ENCODE data around the gene FAM98B. TPM values are rescaled to one million over a fixed set of nuclear protein-coding genes. Genes with fewer than 3 reads are reported as not detected.

FAM98B gene
- total and polyA plus RNA-seq, 10 of the 15 experiments (the other 5 are each of a cell fraction or from before 2014, with no cell fraction given) = 1.3 to 36.7 (median 10.9) TPM

- TF ChIP-seq SIN3A (IDR thresholded peaks at IDR 0.05; ENCODE audit: low read depth, low read length) = no peak
- TF ChIP-seq FOXK2 (IDR thresholded peaks at IDR 0.05) = no peak
- no peak for TF ChIP-seq RUNX3 (IDR thresholded peaks at IDR 0.05; ENCODE audit: low read length)
- TF ChIP-seq, protein P1, sequence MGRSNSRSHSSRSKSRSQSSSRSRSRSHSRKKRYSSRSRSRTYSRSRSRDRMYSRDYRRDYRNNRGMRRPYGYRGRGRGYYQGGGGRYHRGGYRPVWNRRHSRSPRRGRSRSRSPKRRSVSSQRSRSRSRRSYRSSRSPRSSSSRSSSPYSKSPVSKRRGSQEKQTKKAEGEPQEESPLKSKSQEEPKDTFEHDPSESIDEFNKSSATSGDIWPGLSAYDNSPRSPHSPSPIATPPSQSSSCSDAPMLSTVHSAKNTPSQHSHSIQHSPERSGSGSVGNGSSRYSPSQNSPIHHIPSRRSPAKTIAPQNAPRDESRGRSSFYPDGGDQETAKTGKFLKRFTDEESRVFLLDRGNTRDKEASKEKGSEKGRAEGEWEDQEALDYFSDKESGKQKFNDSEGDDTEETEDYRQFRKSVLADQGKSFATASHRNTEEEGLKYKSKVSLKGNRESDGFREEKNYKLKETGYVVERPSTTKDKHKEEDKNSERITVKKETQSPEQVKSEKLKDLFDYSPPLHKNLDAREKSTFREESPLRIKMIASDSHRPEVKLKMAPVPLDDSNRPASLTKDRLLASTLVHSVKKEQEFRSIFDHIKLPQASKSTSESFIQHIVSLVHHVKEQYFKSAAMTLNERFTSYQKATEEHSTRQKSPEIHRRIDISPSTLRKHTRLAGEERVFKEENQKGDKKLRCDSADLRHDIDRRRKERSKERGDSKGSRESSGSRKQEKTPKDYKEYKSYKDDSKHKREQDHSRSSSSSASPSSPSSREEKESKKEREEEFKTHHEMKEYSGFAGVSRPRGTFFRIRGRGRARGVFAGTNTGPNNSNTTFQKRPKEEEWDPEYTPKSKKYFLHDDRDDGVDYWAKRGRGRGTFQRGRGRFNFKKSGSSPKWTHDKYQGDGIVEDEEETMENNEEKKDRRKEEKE (IDR thresholded peaks at IDR 0.05) = no peak
- TF ChIP-seq ATF3 (IDR thresholded peaks at IDR 0.05; ENCODE audit: borderline replicate concordance, extremely low read depth, low read depth, low read length) = no peak
These were observed 27.8 kb downstream of the FAM98B start (continued) for GRCh38 chr15:38481761-38482160.

DNA sequence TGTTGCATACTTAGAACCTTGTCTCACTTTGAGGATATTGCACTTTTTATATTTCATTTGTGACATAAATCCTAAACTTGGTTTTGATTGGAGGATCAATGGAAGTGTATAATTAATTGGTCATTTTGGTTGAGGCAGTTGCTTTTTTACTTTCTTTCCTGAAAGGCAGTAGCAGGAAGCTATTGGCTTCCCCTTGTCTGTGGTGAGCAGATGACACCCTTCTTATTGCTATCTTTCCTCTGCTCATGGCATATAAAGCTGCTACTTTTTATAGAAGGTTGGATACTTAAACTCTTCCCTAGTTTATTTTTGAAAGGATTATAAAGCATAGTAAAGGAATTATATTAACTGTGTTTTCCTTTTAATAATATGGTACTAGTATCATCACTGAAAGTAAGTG is 28.6 kb downstream of the FAM98B start:
- no peaks in the 10 kb centered on the region for H3K9me3 ChIP-seq (replicated peaks; ENCODE audit: control insufficient read depth, insufficient read depth, low read length)
- FAIRE-seq = no peak
- H3K27ac ChIP-seq (ENCODE audit: control insufficient read depth, insufficient read depth) = no peak overlapping the region
- no peaks in the 10 kb centered on the region for H3K79me2 ChIP-seq (ENCODE audit: control insufficient read depth, insufficient read depth, low read length)
- no peak overlapping the region for H3K4me2 ChIP-seq (ENCODE audit: control insufficient read depth, insufficient read depth)
- ChIA-PET CTCF (interaction anchor here (1.4 to 2.3 kb wide), 5 partner anchors 14 to 216 kb away, joined by 3 to 16 read pairs (median 7); no protein-coding TSS in a partner anchor), SMC1A (ENCODE audit: uncharacterized antibody, unreplicated experiment) (interaction anchor here (0.8 to 2.1 kb wide), 10 partner anchors 10 to 216 kb away, joined by 3 to 10 read pairs (median 4); partner anchors contain the start of gene RASGRP1), POLR2A (no interaction called here), RAD21 (ENCODE audit: unreplicated experiment) (interaction anchor here (1.3 to 2.1 kb wide), 2 partner anchors 142 to 208 kb away, joined by 3 to 11 read pairs; no protein-coding TSS in a partner anchor)
- no peak for ATAC-seq
- no peak for DNase-seq (ENCODE audit: low read depth, low spot score)
- no peak overlapping the region for H2AFZ ChIP-seq (ENCODE audit: control insufficient read depth, low read depth, low read length)
- H4K20me1 ChIP-seq (ENCODE audit: control insufficient read depth, insufficient read depth) = no peaks in the 10 kb centered on the region
- in situ Hi-C loops (cut with MboI) (no loop called here), intact Hi-C loops (cut with micrococcal nuclease; ENCODE audit: unreplicated experiment) (no loop called here)
- no peak overlapping the region for H3K9ac ChIP-seq (ENCODE audit: control insufficient read depth, insufficient read depth, low read length)
- no peaks in the 10 kb centered on the region for H3K27me3 ChIP-seq (replicated peaks in 1 of 2; ENCODE audit: control insufficient read depth in 2 of 2, insufficient read depth in 2 of 2, low read length in 1 of 2)
- no TSS peak for BruUV-seq (replicated peaks)
- no peak overlapping the region for H3K4me3 ChIP-seq
- H3K4me1 ChIP-seq (ENCODE audit: control insufficient read depth, insufficient read depth, low read length) = no peaks in the 10 kb centered on the region
- H3K36me3 ChIP-seq (ENCODE audit: control insufficient read depth in 2 of 2, insufficient read depth in 2 of 2, low read length in 1 of 2) = peaks cover 0 to 24% of the 10 kb centered on the region in 2 experiments; a peak in 2 of 4 replicates
- TF ChIP-seq ATF2 (IDR thresholded peaks at IDR 0.05; ENCODE audit: low read length) (no peak), FOXM1 (IDR thresholded peaks at IDR 0.05; ENCODE audit: low read depth, low read length) (no peak), HDGF (IDR thresholded peaks at IDR 0.05) (no peak), BACH1 (IDR thresholded peaks at IDR 0.05; ENCODE audit: borderline replicate concordance) (no peak), IRF4 (IDR thresholded peaks at IDR 0.05; ENCODE audit: low read depth, low read length) (no peak), EP300 (IDR thresholded peaks at IDR 0.05; ENCODE audit: borderline replicate concordance in 1 of 2, control insufficient read depth in 1 of 2, low read depth in 2 of 2, low read length in 2 of 2) (no peak), TCF12 (IDR thresholded peaks at IDR 0.05; ENCODE audit: low read depth, low read length) (no peak), TBL1XR1 (IDR thresholded peaks at IDR 0.05; ENCODE audit: low read depth, low read length) (no peak), HDAC2 (IDR thresholded peaks at IDR 0.05) (no peak)
- TF ChIP-seq, protein P2, sequence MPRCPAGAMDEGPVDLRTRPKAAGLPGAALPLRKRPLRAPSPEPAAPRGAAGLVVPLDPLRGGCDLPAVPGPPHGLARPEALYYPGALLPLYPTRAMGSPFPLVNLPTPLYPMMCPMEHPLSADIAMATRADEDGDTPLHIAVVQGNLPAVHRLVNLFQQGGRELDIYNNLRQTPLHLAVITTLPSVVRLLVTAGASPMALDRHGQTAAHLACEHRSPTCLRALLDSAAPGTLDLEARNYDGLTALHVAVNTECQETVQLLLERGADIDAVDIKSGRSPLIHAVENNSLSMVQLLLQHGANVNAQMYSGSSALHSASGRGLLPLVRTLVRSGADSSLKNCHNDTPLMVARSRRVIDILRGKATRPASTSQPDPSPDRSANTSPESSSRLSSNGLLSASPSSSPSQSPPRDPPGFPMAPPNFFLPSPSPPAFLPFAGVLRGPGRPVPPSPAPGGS (IDR thresholded peaks at IDR 0.05; ENCODE audit: borderline replicate concordance, insufficient read depth, low read depth, low read length, poor library complexity, severe bottlenecking) = no peak
- TF ChIP-seq, protein P3, sequence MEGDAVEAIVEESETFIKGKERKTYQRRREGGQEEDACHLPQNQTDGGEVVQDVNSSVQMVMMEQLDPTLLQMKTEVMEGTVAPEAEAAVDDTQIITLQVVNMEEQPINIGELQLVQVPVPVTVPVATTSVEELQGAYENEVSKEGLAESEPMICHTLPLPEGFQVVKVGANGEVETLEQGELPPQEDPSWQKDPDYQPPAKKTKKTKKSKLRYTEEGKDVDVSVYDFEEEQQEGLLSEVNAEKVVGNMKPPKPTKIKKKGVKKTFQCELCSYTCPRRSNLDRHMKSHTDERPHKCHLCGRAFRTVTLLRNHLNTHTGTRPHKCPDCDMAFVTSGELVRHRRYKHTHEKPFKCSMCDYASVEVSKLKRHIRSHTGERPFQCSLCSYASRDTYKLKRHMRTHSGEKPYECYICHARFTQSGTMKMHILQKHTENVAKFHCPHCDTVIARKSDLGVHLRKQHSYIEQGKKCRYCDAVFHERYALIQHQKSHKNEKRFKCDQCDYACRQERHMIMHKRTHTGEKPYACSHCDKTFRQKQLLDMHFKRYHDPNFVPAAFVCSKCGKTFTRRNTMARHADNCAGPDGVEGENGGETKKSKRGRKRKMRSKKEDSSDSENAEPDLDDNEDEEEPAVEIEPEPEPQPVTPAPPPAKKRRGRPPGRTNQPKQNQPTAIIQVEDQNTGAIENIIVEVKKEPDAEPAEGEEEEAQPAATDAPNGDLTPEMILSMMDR (IDR thresholded peaks at IDR 0.05 in 2 of 3, conservative IDR thresholded peaks at IDR 0.05 in 1 of 3; ENCODE audit: control insufficient read depth in 2 of 3, extremely low read depth in 1 of 3, insufficient read depth in 1 of 3, low read depth in 3 of 3, low read length in 3 of 3) = no peak

All from GM12878 (cell line).